HG03442 (cell line): ENCODE measurements around the gene ANO3.

ENCODE experiments used
- ATAC-seq: cut with Tn5 transposase; IDR thresholded peaks from one replicate; pipeline ENCODE4 v1.9.1; 2021; ENCODE audit warnings: mild to moderate bottlenecking, moderate library complexity; ENCODE audit not compliant: unreplicated experiment

The ANO3 gene

DNA sequence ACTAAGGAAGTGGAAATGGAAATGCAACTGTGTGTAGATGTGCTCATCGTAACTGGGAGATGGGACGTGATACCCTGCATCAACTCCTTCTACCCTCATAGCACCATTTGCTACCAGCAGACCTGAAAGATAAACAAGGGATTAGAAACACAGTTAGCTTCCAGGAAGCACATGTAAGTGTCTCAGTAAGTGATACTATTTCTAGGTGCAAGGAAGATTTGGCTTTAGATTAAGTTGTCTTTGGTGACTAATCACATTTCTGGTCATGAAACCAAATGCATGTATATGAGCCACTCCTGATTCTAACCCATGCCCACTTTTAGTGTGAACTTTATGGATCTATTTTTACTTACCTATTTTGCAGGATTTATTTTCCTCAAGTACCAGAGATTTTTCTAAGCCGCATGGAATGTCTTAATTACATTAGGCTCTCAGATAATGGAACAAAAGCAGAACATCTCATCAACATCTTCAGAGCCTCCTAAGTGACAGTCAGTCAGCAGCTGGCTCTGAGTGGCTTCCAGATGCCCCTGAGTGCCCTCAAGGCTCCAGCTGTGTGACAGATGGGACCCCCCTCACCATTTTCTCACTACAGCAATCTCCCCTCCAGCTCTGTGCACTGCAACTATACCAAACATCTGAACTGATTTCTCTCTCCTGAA, 368.8 kb downstream of the ANO3 start:
- no peak for ATAC-seq

- no peak for ATAC-seq
These were observed 370.5 kb downstream of the ANO3 start for GRCh38 chr11:26702406-26702805.

DNA sequence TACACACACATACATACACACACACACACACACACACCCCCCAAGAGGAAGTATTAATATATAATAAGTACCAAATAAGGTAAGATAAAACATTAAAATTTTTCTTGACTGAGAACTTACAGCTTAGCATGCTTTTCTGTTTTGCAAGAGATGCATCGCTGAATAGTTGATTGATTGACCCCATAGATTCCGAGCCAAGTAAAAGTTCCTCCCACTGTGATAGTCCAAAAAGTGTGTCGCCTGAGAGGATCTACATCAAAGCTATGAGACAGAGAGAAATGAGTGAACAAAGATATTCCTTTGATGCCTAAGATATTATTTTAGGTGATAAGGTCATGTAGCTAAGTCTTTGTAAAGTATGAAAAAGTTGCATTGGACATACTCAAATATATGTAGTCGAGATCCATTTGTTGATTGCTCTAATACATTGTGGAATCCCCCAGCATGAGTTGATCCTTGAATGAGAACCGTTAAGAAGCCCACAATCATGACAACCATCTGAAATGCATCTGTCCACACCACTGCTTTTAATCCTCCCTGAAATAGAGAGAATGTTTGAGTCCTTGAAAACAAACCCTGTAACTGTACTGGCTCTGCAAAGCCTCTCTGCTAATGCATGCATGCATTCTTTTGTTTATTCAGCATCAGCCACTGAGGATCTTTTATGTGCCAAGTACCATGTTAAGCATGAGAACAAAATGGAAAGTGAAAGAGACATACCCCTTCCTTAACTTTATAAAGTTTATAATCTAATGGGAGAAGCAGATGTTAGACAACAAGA, 371.7 kb downstream of the ANO3 start:
- no peak for ATAC-seq

- ATAC-seq: no peak
These were observed 372.3 kb downstream of the ANO3 start for GRCh38 chr11:26704249-26704648.

GRCh38 chr11:26706181-26706580, 374.3 kb downstream of the ANO3 start:
- no peak for ATAC-seq

- no peak for ATAC-seq
These were observed 377.0 kb downstream of the ANO3 start for GRCh38 chr11:26708736-26709456.

DNA sequence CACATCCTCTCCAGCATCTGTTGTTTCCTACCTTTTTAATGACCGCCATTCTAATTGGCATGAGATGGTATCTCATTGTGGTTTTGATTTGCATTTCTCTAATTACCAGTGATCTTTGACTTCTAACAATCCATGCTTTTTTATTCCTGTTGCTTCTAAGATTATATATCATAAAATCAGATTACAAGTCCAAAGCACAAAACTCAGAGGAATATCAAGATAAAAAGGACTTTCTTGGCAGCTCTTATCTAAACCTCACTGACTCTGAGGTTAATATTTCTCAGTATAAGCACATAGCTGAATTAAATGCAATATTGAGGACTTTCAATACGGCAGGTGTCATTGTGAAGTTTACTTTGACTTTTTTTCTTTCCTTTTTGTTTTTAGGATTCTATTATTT, 378.6 kb downstream of the ANO3 start:
- ATAC-seq: no peak

- no peak for ATAC-seq
These were observed 380.6 kb downstream of the ANO3 start for GRCh38 chr11:26712497-26712896.
